Measurements from ENCODE around the gene AP3B1. TPM values are rescaled to one million over a fixed set of nuclear protein-coding genes. Genes with fewer than 3 reads are reported as not detected.

The AP3B1 gene
- total RNA-seq, 1 experiment from 2014 or later: 41.8 TPM

DNA sequence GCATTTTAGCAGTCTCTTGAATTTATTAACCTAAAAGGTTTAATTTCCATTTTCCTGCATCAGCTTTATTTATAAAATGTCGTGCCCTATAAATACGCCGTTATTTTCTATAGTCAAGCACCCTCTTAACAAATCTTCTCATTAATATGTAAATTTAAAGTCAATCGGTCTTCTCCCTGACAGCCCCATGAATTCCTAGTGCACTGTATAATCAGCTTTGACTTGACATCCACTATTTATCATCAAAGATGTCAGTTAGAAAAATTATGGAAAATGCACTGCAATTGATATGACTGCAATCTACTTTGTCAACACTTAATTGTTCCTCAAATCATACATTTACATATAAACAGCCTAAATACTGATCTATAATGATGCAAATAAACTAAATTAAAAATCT lies 83.4 kb downstream of the AP3B1 start:
- H3K27me3 Mint-ChIP-seq (ENCODE audit: low read depth): no peaks in the 10 kb centered on the region
- no peaks in the 10 kb centered on the region for H3K9me3 ChIP-seq (ENCODE audit: control insufficient read depth, low read depth, low read length)
- H3K9me3 Mint-ChIP-seq: no peaks in the 10 kb centered on the region
- H3K4me2 ChIP-seq (ENCODE audit: insufficient read depth, insufficient read length, low read length): no peak overlapping the region
- H2BK12ac ChIP-seq (ENCODE audit: insufficient read length, low read depth, low read length): no peak overlapping the region
- H3K56ac ChIP-seq (ENCODE audit: insufficient read length, low read depth, low read length): no peak overlapping the region
- WGBS (ENCODE audit: extremely low coverage, insufficient read length, low lambda C conversion rate): no CpG with 5 or more reads among the region's 4 CpGs
- H3K4me3 Mint-ChIP-seq: no peak overlapping the region; a peak in 1 of 5 replicates
- peaks cover 14 to 28% (median 17%) of the 10 kb centered on the region in 3 experiments; a peak in 6 of 7 replicates for H3K36me3 Mint-ChIP-seq (ENCODE audit: insufficient read depth in 1 of 3, low read depth in 3 of 3)
- H4K91ac ChIP-seq (ENCODE audit: insufficient read length, low read depth, low read length): no peak overlapping the region
- H2AFZ ChIP-seq (ENCODE audit: low read length): no peak overlapping the region
- no peaks in the 10 kb centered on the region for H4K20me1 ChIP-seq (ENCODE audit: control insufficient read depth, insufficient read depth, insufficient read length)
- H4K5ac ChIP-seq (ENCODE audit: insufficient read length, low read depth, low read length): no peak overlapping the region
- peak overlapping the region in 1 of 3 experiments; percentile 60; a peak in 1 of 7 replicates for H3K27ac Mint-ChIP-seq
- peaks cover 7% of the 10 kb centered on the region in 2 experiments for H3K4me1 Mint-ChIP-seq
- no peak overlapping the region for H2BK120ac ChIP-seq (ENCODE audit: low read depth, low read length, poor library complexity, severe bottlenecking)
- no peak overlapping the region for H3K18ac ChIP-seq (ENCODE audit: insufficient read length, low read depth, low read length)
- H4K8ac ChIP-seq (replicated peaks; ENCODE audit: insufficient read length, low read depth, low read length): no peak overlapping the region
- no peak overlapping the region for H2BK20ac ChIP-seq (ENCODE audit: low read depth, low read length, poor library complexity, severe bottlenecking)
- no peak overlapping the region for H3K27ac ChIP-seq (ENCODE audit: insufficient read length, low read depth, low read length)
- H3K4me1 ChIP-seq (ENCODE audit: insufficient read depth, low read length): no peaks in the 10 kb centered on the region
- H3K9ac ChIP-seq (ENCODE audit: extremely low read depth, insufficient read length, low read length): no peak overlapping the region
- no peaks in the 10 kb centered on the region for H3K27me3 ChIP-seq (ENCODE audit: insufficient read depth, low read length)
- H2BK5ac ChIP-seq (ENCODE audit: insufficient read length, low read length): no peak overlapping the region
- no peak overlapping the region for H2BK15ac ChIP-seq (ENCODE audit: low read depth, low read length)
- H3K23ac ChIP-seq (ENCODE audit: insufficient read length, low read depth, low read length): no peak overlapping the region
- TF ChIP-seq, protein P1, sequence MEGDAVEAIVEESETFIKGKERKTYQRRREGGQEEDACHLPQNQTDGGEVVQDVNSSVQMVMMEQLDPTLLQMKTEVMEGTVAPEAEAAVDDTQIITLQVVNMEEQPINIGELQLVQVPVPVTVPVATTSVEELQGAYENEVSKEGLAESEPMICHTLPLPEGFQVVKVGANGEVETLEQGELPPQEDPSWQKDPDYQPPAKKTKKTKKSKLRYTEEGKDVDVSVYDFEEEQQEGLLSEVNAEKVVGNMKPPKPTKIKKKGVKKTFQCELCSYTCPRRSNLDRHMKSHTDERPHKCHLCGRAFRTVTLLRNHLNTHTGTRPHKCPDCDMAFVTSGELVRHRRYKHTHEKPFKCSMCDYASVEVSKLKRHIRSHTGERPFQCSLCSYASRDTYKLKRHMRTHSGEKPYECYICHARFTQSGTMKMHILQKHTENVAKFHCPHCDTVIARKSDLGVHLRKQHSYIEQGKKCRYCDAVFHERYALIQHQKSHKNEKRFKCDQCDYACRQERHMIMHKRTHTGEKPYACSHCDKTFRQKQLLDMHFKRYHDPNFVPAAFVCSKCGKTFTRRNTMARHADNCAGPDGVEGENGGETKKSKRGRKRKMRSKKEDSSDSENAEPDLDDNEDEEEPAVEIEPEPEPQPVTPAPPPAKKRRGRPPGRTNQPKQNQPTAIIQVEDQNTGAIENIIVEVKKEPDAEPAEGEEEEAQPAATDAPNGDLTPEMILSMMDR (conservative IDR thresholded peaks at IDR 0.05): no peak
- no peak for DNase-seq
- H3K14ac ChIP-seq (ENCODE audit: insufficient read depth, low read length): no peak overlapping the region
- no peaks in the 10 kb centered on the region for H3K79me2 ChIP-seq (ENCODE audit: insufficient read depth, low read length)
- no peaks in the 10 kb centered on the region for H3K79me1 ChIP-seq (ENCODE audit: insufficient read depth, low read depth, low read length, poor library complexity, severe bottlenecking)
- H3T11ph ChIP-seq (ENCODE audit: low read length): no peak overlapping the region
- H3K23me2 ChIP-seq (ENCODE audit: insufficient read length, low read depth, low read length, poor library complexity, severe bottlenecking): no peaks in the 10 kb centered on the region
- H3K4ac ChIP-seq (ENCODE audit: low read depth, low read length): no peak overlapping the region
- H2AK5ac ChIP-seq (ENCODE audit: insufficient read length, low read length): no peak overlapping the region

Measured in H9 (cell line).